ENCODE results near the gene TASOR2. TPM values are rescaled to one million over a fixed set of nuclear protein-coding genes. Genes with fewer than 3 reads are reported as not detected.

Gene TASOR2
- polyA plus RNA-seq, 6 donors from 2014 or later: 3.8 to 24.5 (median 16.9) TPM

- H3K27ac Mint-ChIP-seq: peak overlapping the region in 2 of 6 donors; percentile 24 to 94
- peaks cover 42 to 69% (median 60%) of the 10 kb centered on the region in 3 donors for H3K4me1 Mint-ChIP-seq
- peak overlapping the region; percentile 36 to 71 (median 60) for H3K4me3 Mint-ChIP-seq
- no peaks in the 10 kb centered on the region for H3K9me3 Mint-ChIP-seq
- H3K27me3 Mint-ChIP-seq: no peaks in the 10 kb centered on the region
- ATAC-seq (ENCODE audit: low read depth in 2 of 2): peak; percentile 47 to 51
- no peaks in the 10 kb centered on the region for H3K36me3 Mint-ChIP-seq
- DNase-seq: no peak
Observed at GRCh38 chr10:5710859-5711258, 26.2 kb downstream of the TASOR2 start.

GRCh38 chr10:5711642-5712041 lies 27.0 kb downstream of the TASOR2 start:
- peak overlapping the region in 7 of 8 donors; percentile 36 to 71 (median 59) for H3K4me3 Mint-ChIP-seq
- ATAC-seq (ENCODE audit: low read depth in 2 of 2) (peak; percentile 20 to 35), DNase-seq (no peak)
- no peaks in the 10 kb centered on the region for H3K27me3 Mint-ChIP-seq
- H3K4me1 Mint-ChIP-seq: peaks cover 42 to 67% (median 58%) of the 10 kb centered on the region in 3 donors
- H3K36me3 Mint-ChIP-seq: no peaks in the 10 kb centered on the region
- peak overlapping the region in 4 of 6 donors; percentile 40 to 94 (median 58) for H3K27ac Mint-ChIP-seq
- no peaks in the 10 kb centered on the region for H3K9me3 Mint-ChIP-seq

DNA sequence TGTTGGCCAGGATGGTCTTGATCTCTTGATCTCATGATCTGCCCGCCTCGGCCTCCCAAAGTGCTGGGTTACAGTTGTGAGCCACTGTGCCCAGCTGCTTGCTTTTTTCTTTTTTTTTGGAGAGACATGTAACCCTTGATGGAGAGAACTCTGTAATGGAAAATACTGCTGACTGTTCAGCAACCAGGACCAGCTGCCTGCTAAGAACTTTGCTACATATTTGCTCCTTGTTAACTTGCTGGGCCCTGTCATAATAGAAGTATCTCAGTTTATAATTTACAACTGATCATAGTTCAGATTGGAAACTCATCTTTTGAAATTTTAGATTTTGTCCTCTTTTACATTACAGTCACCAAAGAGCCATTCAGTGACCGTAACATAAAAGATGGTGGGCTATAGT lies 34.9 kb downstream of the TASOR2 start:
- H3K36me3 Mint-ChIP-seq: peaks cover 19 to 20% of the 10 kb centered on the region in 2 donors
- H3K4me1 Mint-ChIP-seq: peaks cover 11 to 19% (median 12%) of the 10 kb centered on the region in 3 donors
- H3K27ac Mint-ChIP-seq: no peak overlapping the region
- DNase-seq (no peak), ATAC-seq (ENCODE audit: low read depth in 2 of 2) (no peak)
- H3K4me3 Mint-ChIP-seq: no peak overlapping the region
- no peaks in the 10 kb centered on the region for H3K27me3 Mint-ChIP-seq
- no peaks in the 10 kb centered on the region for H3K9me3 Mint-ChIP-seq

DNA sequence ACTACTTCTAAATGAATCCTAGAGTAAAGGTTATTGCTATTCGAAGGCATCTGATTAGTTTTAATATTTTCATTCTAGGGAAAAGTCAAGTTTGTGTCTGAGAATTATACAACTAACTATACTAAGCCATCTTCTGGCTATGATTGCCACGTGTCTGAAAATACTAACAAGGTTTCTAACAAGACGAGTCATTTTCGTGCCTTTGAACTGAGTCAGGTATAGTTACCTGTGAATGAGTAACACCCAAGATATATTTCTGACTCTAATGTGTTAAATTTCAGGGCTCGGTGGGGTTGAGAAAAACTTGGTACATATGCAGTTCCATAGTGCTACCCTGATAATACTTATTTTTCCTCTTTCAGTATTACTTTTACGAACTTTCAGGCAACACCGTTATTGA lies 35.5 kb downstream of the TASOR2 start:
- ATAC-seq (ENCODE audit: low read depth in 2 of 2): no peak
- Mint-ChIP-seq H3K4me1 (peaks cover 7 to 12% (median 7%) of the 10 kb centered on the region in 3 donors), H3K4me3 (no peak overlapping the region), H3K27ac (no peak overlapping the region), H3K27me3 (no peaks in the 10 kb centered on the region), H3K9me3 (no peaks in the 10 kb centered on the region), H3K36me3 (peaks cover 19 to 20% of the 10 kb centered on the region in 2 donors)
- DNase-seq: no peak

DNA sequence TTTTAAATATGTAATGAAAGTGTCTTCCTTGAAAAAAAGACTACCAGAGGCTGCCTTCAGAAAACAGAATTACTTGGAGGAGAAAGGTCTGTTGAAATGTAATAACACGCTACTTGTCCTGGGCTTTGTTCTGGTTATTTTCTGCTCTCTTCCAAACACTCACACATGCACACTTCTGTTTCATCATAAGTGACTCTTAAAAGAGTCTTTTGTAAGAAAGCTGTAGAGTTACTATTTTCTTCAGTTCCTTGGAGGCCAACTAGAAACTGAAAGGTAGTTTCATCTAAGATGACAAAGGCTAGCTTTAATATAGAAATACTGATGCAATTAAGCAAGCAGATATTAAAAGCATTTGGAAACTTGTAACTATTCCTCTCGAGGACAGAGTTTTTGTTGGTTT lies 39.1 kb downstream of the TASOR2 start:
- DNase-seq (no peak), ATAC-seq (ENCODE audit: low read depth in 2 of 2) (no peak)
- Mint-ChIP-seq H3K9me3 (no peaks in the 10 kb centered on the region), H3K27ac (peak overlapping the region in 2 of 6 donors; percentile 49 to 64), H3K4me1 (peaks cover 0 to 7% (median 2%) of the 10 kb centered on the region in 3 donors), H3K4me3 (no peak overlapping the region), H3K36me3 (peaks cover 24 to 29% of the 10 kb centered on the region in 2 donors), H3K27me3 (no peaks in the 10 kb centered on the region)

GRCh38 chr10:5730766-5731165 lies 46.1 kb downstream of the TASOR2 start:
- DNase-seq: no peak
- no peak overlapping the region for H3K4me3 Mint-ChIP-seq
- H3K27me3 Mint-ChIP-seq: no peaks in the 10 kb centered on the region
- no peaks in the 10 kb centered on the region for H3K9me3 Mint-ChIP-seq
- peaks cover 0 to 3% (median 0%) of the 10 kb centered on the region in 3 donors for H3K4me1 Mint-ChIP-seq
- peaks cover 20 to 25% of the 10 kb centered on the region in 2 donors for H3K36me3 Mint-ChIP-seq
- ATAC-seq (ENCODE audit: low read depth in 2 of 2): no peak
- H3K27ac Mint-ChIP-seq: peak overlapping the region in 4 of 6 donors; percentile 19 to 63 (median 56)

DNA sequence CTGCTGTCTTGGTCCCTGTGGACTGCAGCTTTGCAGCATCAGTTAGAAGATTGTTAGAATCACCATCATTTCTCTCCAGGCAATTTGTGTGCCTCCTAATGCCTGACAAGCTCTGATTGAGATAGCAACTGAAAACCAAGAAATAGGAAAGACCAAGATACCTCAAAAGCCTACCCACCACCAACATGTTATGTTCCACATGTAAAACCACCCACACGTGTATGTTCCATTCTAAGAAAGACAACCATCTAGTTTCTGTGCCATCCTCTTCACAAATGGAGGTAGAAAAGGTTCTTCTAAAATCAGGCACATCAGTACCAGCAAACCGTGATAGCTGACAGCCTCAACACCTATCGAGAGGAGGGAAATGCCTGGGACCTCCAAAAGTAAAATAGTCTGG lies 46.9 kb downstream of the TASOR2 start:
- Mint-ChIP-seq H3K27ac (peak overlapping the region in 3 of 6 donors; percentile 26 to 59 (median 54)), H3K9me3 (no peaks in the 10 kb centered on the region), H3K4me1 (peaks cover 0 to 3% (median 0%) of the 10 kb centered on the region in 3 donors), H3K27me3 (no peaks in the 10 kb centered on the region), H3K4me3 (no peak overlapping the region), H3K36me3 (peaks cover 21 to 25% of the 10 kb centered on the region in 2 donors)
- no peak for DNase-seq
- ATAC-seq (ENCODE audit: low read depth in 2 of 2): no peak

- no peak overlapping the region for H3K4me3 Mint-ChIP-seq
- H3K27me3 Mint-ChIP-seq: no peaks in the 10 kb centered on the region
- peak overlapping the region in 3 of 6 donors; percentile 26 to 59 (median 54) for H3K27ac Mint-ChIP-seq
- no peaks in the 10 kb centered on the region for H3K9me3 Mint-ChIP-seq
- H3K36me3 Mint-ChIP-seq: peaks cover 20 to 23% of the 10 kb centered on the region in 2 donors
- H3K4me1 Mint-ChIP-seq: peaks cover under 1 to 4% (median under 1%) of the 10 kb centered on the region in 3 donors
- no peak for ATAC-seq (ENCODE audit: low read depth in 2 of 2)
- no peak for DNase-seq
Observed at GRCh38 chr10:5732141-5732540, 47.5 kb downstream of the TASOR2 start.

Other genes with a start within 250 kb of the TASOR2 start
- not detected for gene CALML5, start 185.3 kb upstream of the TASOR2 start, polyA plus RNA-seq (ENCODE audit: low read depth in 6 of 6)
- gene CALML3, start 159.9 kb upstream of the TASOR2 start, polyA plus RNA-seq (ENCODE audit: low read depth in 6 of 6): not detected
- gene ASB13, start 18.2 kb upstream of the TASOR2 start, polyA plus RNA-seq (ENCODE audit: low read depth in 6 of 6): 10 to 100 TPM in 2 of 6 donors, 1 to 10 TPM in 4; 5.4 to 15.0 (median 7.7) TPM
- gene GDI2, start 128.6 kb downstream of the TASOR2 start, polyA plus RNA-seq (ENCODE audit: low read depth in 6 of 6): 100 to 1,000 TPM; 380 to 482 (median 401) TPM
- gene ANKRD16, start 205.1 kb downstream of the TASOR2 start, polyA plus RNA-seq (ENCODE audit: low read depth in 6 of 6): 1 to 10 TPM; 4.0 to 7.5 (median 5.7) TPM
- 100 to 1,000 TPM in 2 of 6 donors, 10 to 100 TPM in 4; 93.4 to 123 (median 95.2) TPM for gene FBH1, start 205.4 kb downstream of the TASOR2 start, polyA plus RNA-seq (ENCODE audit: low read depth in 6 of 6)